Adrenal gland (tissue), 5 donors: ENCODE data around the gene BZW2.

Experiments
- POLR2A ChIP-seq, 2 donors: fragments of 450-650 bp; IDR thresholded peaks; one replicate each; pipeline ENCODE4 v1.6.1; 2017; ENCODE audit warnings: antibody characterized with exemption in 2 of 2, mild to moderate bottlenecking in 2 of 2, moderate library complexity in 1 of 2
- TF ChIP-seq, protein P1 (sequence below), 6 experiments: fragments of 450-650 bp in 4 of 6; fragments of 200-600 bp in 2 of 6; sonication (generic) in 1 of 6; IDR thresholded peaks; 1 replicate in 5 of 6; 2 replicates in 1 of 6; pipeline versions ENCODE4 v1.5.1 to v1.8.0; 2016 to 2021; ENCODE audit warnings: antibody characterized with exemption in 6 of 6, mild to moderate bottlenecking in 2 of 6, moderate library complexity in 1 of 6
- donor health status: DM: no; HTN: no; CAD: no.

GRCh38 chr7:16650266-16650665 lies 4.3 kb downstream of the BZW2 start:
- TF ChIP-seq, protein P1, sequence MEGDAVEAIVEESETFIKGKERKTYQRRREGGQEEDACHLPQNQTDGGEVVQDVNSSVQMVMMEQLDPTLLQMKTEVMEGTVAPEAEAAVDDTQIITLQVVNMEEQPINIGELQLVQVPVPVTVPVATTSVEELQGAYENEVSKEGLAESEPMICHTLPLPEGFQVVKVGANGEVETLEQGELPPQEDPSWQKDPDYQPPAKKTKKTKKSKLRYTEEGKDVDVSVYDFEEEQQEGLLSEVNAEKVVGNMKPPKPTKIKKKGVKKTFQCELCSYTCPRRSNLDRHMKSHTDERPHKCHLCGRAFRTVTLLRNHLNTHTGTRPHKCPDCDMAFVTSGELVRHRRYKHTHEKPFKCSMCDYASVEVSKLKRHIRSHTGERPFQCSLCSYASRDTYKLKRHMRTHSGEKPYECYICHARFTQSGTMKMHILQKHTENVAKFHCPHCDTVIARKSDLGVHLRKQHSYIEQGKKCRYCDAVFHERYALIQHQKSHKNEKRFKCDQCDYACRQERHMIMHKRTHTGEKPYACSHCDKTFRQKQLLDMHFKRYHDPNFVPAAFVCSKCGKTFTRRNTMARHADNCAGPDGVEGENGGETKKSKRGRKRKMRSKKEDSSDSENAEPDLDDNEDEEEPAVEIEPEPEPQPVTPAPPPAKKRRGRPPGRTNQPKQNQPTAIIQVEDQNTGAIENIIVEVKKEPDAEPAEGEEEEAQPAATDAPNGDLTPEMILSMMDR (IDR thresholded peaks at IDR 0.05), result no peak
- TF ChIP-seq POLR2A (IDR thresholded peaks at IDR 0.05), result no peak
